ENCODE data around the gene MAGEA9B.
"Not testable (repeated sequence)": the region's sequence is repeated elsewhere in the genome, so short reads cannot be mapped to it uniquely, and the experiment has no call there.

Gene MAGEA9B

DNA sequence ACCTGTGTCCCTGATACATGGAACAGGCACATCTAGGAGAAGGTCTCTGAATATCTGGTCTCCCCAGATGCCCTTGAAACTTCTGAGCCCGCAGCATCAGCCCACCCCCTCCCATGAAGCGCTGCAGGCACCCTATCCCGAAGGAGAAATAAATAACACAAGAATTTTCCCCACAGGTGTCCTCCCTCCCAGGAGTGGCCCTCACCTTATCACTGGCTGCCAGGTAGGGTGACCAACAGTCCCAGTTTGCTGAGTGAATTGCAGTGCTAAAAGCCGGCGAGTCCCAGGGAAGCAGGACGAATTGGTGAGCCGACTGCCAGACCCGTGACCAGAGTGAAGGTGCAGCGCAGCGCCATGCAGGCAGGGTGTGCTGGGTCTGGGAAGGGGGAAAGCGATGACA lies 53.3 kb downstream of the MAGEA9B start:
- DNase-seq: not testable (repeated sequence)

DNA sequence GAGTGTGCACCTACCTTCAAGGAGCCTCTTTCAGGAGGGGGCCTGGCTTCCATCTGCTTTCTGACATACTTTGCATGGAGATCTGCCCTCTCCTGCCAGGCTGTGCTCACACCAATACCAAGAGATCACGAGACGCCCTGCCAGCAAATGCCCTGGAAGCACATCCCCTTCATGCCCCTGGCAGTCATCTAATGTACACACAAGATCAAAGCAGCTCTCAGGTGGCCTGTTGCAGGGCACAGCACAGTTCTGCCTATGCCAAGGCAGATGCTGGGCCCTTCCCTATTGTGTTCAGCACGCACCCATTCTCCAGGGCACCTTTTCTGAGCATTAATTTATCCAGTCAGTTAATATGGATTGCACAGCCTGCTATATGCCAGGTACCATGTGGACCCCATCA lies 54.4 kb downstream of the MAGEA9B start:
- DNase-seq: not testable (repeated sequence)

Data from activated CD4-positive, CD25-positive, alpha-beta regulatory T cell (primary cell).